NOMO-1 treated with DMSO at 0.1 percent for 48 hours (cell line): ENCODE data around the gene BCORL1.

ENCODE experiments used
- DNase-seq: peaks from one replicate; lab custom pipeline; 2025; ENCODE audit not compliant: unreplicated experiment; lab: John Stamatoyannopoulos, UW

BCORL1 gene

GRCh38 chrX:129963729-129964128 lies 18.7 kb upstream of the BCORL1 start:
- DNase-seq, result no peak

DNA sequence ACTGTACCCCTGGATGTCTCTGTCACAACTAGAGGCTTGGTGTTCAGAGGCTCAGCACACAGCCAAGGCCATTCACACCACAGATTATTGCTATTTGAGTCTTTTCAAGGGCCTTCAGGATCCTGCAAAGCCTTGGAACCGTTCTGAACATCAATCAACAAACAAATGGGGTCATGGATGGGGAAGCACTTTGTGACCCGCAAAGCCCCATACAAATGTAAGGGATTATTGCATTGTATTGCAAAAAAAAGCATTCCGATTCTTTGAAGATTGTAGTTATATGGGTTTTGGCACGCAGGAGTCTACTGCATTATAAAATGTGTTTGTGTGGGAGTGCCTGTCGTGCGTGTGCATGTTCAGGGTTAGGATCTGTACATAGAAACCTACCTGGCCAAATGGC lies 17.3 kb upstream of the BCORL1 start:
- no peak for DNase-seq

DNA sequence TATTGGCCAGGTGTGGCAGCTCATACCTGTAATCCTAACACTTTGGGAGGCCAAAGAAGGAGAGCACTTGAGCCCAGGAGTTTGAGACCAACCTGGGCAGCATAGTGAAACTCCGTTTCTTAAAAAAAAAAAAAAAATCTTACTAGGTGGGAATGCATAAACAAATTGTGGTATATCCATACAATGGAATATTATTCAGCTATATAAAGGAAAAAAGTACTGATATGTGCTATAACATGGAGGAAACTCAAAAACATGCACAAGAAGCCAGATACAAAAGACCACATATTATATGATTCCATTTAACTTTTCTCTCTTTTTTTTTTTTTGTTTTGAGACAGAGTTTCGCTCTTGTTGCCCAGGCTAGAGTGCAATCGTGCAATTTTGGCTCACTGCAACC lies 13.5 kb upstream of the BCORL1 start:
- DNase-seq, result no peak

GRCh38 chrX:129976441-129976840 lies 6.0 kb upstream of the BCORL1 start:
- DNase-seq, result no peak

- no peak for DNase-seq
Observed at GRCh38 chrX:129979207-129979920, 3.1 kb upstream of the BCORL1 start.

DNA sequence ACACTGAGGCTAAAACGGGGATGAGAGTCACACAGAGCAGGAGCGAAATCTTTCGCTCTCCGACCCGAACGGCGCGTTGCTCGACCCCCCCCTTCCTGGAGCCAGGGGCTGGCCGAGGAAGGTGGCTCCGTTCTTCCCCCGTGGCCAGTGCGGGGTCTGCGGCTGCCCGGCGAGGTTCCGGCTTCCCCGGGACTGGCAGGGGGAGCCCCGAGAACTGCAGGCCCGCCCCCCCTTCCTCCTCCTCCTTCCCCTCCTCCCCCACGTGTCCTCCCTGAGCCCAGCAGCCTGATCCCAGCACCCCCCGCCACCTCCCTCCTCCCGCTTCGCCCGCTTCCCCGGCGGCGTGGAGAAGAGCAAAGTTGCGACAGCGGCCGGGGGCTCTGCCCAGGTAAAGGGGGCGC lies 2.4 kb upstream of the BCORL1 start:
- no peak for DNase-seq

DNA sequence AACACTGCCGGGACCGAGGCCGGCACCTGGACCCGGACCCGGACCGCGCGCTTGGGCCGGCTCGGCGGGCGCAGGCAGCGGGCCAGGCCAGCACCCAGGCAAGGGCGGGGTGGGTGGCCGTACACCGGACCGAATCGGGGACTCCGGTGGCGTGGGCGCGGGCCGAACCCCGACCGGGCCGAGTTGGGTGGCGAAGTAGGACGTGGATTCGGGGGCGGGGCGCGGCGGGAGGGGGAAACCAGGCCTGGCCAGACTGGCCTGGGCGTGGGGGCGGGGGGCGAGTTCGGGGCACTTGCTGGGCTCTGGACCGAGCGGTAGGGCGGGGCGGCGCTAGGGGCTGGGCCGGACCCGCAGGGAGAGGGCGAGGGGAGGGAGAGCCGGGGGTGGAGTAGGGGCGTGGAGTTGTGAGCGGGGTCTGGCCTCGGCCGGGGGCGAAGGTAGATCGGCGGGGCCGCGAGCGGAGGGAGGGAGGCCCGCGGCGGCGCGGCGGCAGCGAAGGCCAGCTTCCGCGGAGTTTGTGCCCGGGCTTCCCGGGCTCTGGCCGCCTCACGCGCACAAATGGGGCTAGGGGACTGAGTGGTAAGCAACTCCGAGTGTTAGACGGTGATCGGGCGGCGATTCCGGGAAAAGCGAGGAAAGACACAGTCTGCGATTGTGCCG lies 1.8 kb upstream of the BCORL1 start:
- no peak for DNase-seq

DNA sequence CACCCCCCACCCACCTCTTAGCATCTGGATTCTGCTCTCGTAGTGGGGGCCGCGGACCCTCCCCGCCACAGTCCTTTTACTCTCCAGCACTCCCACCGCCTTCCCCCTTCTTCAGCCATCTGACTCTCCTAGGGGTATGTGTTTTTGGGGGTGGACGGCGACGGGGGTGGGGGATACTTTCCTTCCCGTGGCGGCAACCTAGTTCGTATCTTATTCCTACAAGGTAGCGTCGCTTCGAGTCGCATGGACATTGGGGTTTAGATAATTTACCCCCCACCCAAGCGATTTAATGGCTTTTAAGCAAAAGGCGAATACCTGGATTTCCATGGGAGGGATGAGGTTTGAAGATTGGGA lies 1.3 kb upstream of the BCORL1 start:
- no peak for DNase-seq

- no peak for DNase-seq
Observed at GRCh38 chrX:129981752-129982299, 609 bp upstream of the BCORL1 start.

GRCh38 chrX:129983575-129984110 lies 1.2 kb downstream of the BCORL1 start:
- DNase-seq, result no peak

DNA sequence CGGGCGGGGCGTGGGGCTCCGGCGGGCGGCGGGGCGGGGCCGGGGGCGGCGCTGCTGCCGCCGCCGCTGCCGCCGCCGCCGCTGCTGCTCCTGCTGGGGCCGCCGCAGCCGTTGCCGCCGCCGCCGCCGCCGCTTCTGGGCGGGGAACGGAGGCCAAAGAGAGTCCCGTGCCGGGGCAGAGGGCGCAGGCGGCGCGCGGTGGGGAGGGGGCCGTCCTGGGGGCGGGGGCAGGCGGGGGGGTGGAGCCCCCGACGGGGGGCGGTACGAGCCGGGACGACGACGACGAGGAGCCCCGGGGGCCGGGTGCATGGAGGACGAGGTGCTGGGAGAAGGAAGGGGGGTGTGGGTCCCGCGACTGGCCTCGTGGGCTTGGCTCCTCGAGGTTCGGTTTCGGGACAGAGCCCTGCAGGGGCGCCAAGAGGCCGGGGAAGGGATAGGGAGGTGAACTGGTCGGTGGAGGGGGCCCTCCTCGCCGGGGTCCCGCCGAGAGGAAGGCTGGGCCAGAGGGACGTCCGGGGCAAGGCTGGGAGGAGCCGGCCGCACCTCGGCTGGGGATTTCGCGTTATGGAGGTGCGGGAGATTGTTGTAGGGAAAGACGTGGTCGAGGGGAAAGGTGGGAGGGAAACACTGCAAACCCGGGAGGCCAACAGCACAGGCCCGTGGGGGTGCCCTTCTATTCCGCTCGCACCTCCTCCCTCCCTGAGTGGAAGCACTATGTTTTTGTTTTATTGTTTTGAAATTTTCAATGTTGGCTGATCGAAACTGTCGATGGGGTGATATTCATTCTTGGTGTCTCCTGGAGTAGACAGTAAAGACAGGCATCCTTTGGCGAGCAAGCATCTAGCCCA lies 1.9 kb downstream of the BCORL1 start:
- no peak for DNase-seq

DNA sequence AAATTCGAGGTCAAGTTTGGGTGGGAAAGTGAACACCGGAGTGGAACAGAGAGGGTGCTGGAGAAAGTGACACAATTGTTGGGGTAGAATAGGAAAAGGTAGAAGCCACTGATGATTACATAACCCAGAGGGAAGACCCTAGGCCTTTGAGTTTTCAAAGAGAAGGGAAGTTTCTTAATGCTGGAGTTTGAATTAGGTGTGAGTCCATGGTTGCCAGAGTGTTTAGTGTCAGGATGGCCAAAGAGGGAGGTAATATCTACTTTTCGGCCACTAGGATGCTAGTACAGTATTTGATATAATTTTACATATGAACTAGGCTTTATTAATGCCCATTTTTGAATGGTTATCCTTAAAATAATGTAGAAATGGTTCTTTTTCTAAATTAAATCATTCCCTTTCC lies 5.4 kb downstream of the BCORL1 start:
- no peak for DNase-seq

DNA sequence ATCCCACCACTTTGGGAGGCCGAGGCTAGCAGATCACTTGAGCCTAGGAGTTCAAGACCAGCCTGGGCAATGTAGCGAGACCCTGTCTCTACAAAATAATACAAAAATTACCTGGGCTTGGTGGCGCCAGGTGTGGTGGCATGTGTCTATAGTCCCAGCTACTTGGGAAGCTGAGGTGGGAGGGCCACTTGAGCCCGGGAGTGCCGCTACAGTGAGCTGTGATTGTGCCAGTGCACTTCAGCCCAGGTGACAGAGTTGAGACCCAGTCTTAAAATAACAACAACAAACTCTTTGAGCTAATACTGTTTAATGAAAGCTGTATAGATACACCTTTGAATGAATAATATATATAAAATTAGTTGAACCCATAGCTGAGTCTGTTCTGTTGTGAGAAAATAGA lies 9.7 kb downstream of the BCORL1 start:
- no peak for DNase-seq

- DNase-seq, result no peak
Observed at GRCh38 chrX:129996120-129996519, 13.7 kb downstream of the BCORL1 start.

DNA sequence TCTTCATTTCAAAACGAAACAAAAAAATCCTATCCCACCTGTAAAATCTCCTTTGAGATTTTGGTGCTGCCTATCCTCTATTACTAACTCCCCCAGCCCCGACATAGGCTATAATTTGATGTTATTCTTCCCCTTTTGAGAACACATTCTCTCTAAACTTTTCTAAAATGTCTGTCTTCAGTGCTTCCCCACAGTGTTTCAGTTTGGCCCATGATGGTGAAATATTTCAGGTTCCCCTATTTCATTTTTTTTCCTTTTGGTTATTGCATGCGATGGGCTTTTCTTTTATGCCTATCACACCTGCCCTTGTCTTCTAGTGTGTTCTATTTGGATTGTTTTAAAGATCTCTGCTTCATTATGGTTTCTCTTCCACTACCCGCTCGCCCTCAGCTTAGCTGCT lies 14.7 kb downstream of the BCORL1 start:
- peak; percentile 75 for DNase-seq

GRCh38 chrX:129998021-129998420 lies 15.6 kb downstream of the BCORL1 start:
- DNase-seq, result no peak

GRCh38 chrX:130001893-130002292 lies 19.5 kb downstream of the BCORL1 start:
- DNase-seq, result no peak

GRCh38 chrX:130002541-130002940 lies 20.1 kb downstream of the BCORL1 start:
- no peak for DNase-seq

DNA sequence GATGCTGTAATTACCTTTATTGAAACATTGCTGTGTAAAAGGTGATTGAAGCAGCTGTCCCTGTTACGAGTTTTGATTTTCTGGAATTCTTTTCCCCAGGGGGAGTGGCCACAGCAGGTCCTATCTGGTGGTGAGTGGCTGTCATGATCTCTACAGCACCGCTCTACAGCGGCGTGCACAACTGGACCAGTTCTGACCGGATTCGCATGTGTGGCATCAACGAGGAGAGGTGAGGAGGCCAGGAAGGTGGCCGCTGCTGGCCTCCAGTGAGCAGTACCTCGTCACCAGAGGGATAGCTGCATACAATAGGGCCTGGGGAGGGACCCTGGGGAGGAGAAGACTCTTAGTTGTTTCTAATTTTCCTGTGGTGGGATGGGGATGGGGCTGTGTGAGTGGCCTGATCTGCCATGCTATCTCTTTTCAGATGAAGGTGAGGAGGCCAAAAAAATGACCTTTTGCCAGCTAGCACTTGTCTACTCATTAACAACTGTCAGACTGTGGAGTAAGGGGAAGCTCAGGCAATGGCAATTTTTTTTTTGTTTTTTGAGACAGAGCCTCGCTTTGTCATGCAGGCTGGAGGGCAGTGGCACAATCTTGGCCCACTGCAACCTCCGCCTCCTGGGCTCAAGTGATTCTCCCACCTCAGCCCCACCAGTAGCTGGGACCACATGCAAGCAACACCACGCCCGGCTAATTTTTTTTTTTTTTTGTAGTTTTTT lies 22.8 kb downstream of the BCORL1 start:
- no peak for DNase-seq

- no peak for DNase-seq
Observed at GRCh38 chrX:130009658-130010223, 27.3 kb downstream of the BCORL1 start.

- DNase-seq, result no peak
Observed at GRCh38 chrX:130012683-130013082, 30.2 kb downstream of the BCORL1 start.
